Measurements from ENCODE around the gene NDUFB5. TPM values are rescaled to one million over a fixed set of nuclear protein-coding genes. Genes with fewer than 3 reads are reported as not detected.

Gene NDUFB5
- polyA plus RNA-seq, 1 donor from 2014 or later: 272 TPM

- Histone ChIP-seq H3K9me3 (ENCODE audit: low read length) (no peaks in the 10 kb centered on the region), H3K4me2 (ENCODE audit: low read length) (no peak overlapping the region), H2AFZ (ENCODE audit: low read depth, low read length) (no peak overlapping the region), H3K27ac (ENCODE audit: low read length) (no peak overlapping the region), H3K4me3 (ENCODE audit: low read length) (no peak overlapping the region), H3F3A (ENCODE audit: insufficient read depth, low read length, poor library complexity, severe bottlenecking) (no peaks in the 10 kb centered on the region), H3K27me3 (ENCODE audit: insufficient read depth, low read depth, low read length) (no peaks in the 10 kb centered on the region), H4K20me1 (ENCODE audit: insufficient read depth) (no peaks in the 10 kb centered on the region), H3K9ac (ENCODE audit: low read length) (no peak overlapping the region), H3K79me2 (replicated peaks; ENCODE audit: insufficient read depth, low read length) (peaks cover 23% of the 10 kb centered on the region), H3K9me2 (ENCODE audit: insufficient read depth, low read length) (no peaks in the 10 kb centered on the region), H3K36me3 (ENCODE audit: insufficient read depth, low read length) (no peaks in the 10 kb centered on the region)
- TF ChIP-seq REST (IDR thresholded peaks at IDR 0.05; ENCODE audit: borderline replicate concordance) (no peak), SMC3 (conservative IDR thresholded peaks at IDR 0.05; ENCODE audit: poor library complexity) (no peak), EP300 (conservative IDR thresholded peaks at IDR 0.05; ENCODE audit: poor library complexity, severe bottlenecking) (no peak)
Measured at GRCh38 chr3:179658606-179659005, 54.0 kb downstream of the NDUFB5 start.

GRCh38 chr3:179660872-179661271 is 56.3 kb downstream of the NDUFB5 start:
- no peaks in the 10 kb centered on the region for H3F3A ChIP-seq (ENCODE audit: insufficient read depth, low read length, poor library complexity, severe bottlenecking)
- no peaks in the 10 kb centered on the region for H3K9me2 ChIP-seq (ENCODE audit: insufficient read depth, low read length)
- no peak overlapping the region for H3K4me3 ChIP-seq (ENCODE audit: low read length)
- no peak overlapping the region for H2AFZ ChIP-seq (ENCODE audit: low read depth, low read length)
- H3K36me3 ChIP-seq (ENCODE audit: insufficient read depth, low read length): no peaks in the 10 kb centered on the region
- no peak overlapping the region for H3K27ac ChIP-seq (ENCODE audit: low read length)
- no peak overlapping the region for H3K9ac ChIP-seq (ENCODE audit: low read length)
- no peaks in the 10 kb centered on the region for H4K20me1 ChIP-seq (ENCODE audit: insufficient read depth)
- no peaks in the 10 kb centered on the region for H3K9me3 ChIP-seq (ENCODE audit: low read length)
- H3K27me3 ChIP-seq (ENCODE audit: insufficient read depth, low read depth, low read length): no peaks in the 10 kb centered on the region
- no peak overlapping the region for H3K4me2 ChIP-seq (ENCODE audit: low read length)
- H3K79me2 ChIP-seq (replicated peaks; ENCODE audit: insufficient read depth, low read length): peaks cover 25% of the 10 kb centered on the region
- TF ChIP-seq CTCF (IDR thresholded peaks at IDR 0.05; ENCODE audit: poor library complexity, severe bottlenecking) (no peak), TAF1 (IDR thresholded peaks at IDR 0.05; ENCODE audit: low read depth) (no peak), EZH2 (IDR thresholded peaks at IDR 0.05; ENCODE audit: borderline replicate concordance, insufficient read depth, low read length, poor library complexity, severe bottlenecking) (no peak), RAD21 (conservative IDR thresholded peaks at IDR 0.05) (no peak), SMC3 (conservative IDR thresholded peaks at IDR 0.05; ENCODE audit: poor library complexity) (no peak), EP300 (conservative IDR thresholded peaks at IDR 0.05; ENCODE audit: poor library complexity, severe bottlenecking) (no peak), POLR2AphosphoS5 (IDR thresholded peaks at IDR 0.05) (no peak), MXI1 (conservative IDR thresholded peaks at IDR 0.05; ENCODE audit: poor library complexity, severe bottlenecking) (no peak), REST (IDR thresholded peaks at IDR 0.05; ENCODE audit: borderline replicate concordance) (no peak)
